Hematopoietic multipotent progenitor cell treated with erythropoietin and hydrocortisone succinate and interleukin-3 and kit ligand, for 17 days (in vitro differentiated cells): ENCODE measurements around the gene NUP54.

ENCODE experiments used
- DNase-seq: peaks from one replicate; pipeline ENCODE4 v3.0.0-alpha.2; 2015; ENCODE audit warnings: low spot score

The NUP54 gene

DNA sequence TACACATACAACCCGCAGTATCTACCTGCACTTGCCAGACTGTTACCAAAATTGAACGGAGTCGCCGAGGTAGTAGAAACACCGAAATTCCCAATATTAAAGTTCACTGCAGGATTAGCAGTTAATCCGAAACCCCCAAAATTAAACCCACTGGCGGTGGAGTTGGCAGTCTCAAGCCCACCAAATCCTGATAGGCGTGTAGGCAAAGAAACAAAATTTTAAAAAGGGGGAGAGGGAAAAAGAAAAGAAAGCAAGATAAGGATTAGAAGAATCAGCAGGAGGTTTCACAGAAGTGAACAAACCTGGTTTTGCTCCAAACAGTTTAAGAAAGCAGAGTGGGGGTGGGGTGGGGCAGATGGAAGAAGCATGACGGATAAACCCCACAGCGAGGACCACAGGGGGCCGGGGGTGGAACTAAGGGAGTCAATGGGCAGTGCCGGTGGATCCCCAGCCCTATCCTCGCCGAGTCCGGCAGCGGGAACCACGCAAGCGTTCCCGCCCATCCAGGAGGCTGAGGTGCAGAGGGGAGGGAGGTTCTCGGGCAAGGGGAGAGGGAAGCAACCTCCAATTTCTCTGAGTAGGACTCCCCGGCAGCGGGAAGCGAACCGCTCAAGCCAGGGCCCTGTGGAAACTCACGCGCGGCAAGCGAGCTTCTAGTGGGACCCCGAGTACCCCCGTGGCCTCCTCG is 599 bp downstream of the NUP54 start:
- DNase-seq, result no peak

- no peak for DNase-seq
Measured at GRCh38 chr4:76144546-76144945, 3.7 kb downstream of the NUP54 start.

GRCh38 chr4:76141241-76141640 is 7.0 kb downstream of the NUP54 start:
- DNase-seq, result no peak

DNA sequence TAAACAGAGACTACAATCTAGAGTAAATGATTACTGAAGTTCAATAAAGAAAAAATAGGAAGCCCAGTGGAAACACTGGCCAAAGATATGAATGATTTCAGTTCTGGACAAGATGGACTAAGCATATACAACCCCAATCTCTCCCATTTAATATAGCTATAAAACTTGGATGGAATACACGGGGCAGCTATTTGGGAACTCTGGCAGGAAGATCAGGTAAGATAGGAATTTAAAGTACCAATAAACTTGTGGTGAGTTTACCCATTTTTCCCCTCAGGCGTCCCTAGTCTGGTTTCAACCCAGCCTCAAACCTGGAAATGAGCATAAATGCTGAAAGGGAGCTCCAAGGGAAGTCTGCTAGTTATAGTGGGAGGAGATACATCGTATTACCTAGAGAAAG is 20.4 kb downstream of the NUP54 start:
- DNase-seq, result no peak

DNA sequence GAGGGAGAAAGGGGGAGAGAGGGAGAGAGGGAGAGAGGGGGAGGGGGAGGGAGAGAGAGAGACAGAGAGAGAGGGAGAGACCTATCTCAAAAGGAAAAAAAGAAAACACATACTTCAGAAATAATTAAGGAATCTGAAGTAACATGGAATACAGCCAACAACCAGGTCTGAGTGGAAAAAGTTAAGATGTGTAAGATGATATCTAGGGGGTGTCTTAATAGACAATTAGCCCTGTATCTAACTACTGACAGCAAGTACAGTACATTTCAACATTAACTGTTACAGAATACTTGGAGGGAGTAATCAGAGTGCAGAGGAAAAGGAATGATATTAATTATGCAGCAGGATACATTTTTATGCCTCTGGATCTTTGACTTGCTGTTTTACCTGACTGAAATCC is 22.4 kb downstream of the NUP54 start:
- DNase-seq, result no peak

DNA sequence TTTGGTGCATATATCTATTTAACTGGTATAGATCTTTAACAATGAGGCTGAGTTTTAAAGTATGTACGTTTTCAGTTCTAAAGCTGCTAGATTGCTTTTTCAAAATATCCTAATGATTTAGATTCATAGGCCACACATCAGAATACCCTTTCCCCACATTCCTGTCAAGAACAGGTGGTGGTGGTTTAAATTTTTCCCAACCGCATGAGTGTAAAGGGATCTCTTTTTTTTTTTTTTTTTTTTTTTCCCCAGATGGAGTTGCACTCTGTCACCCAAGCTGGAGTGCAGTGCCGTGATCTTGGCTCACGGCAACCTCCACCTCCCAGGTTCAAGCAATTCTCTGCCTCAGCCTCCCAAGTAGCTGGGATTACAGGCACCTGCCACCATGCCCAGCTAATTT is 28.0 kb downstream of the NUP54 start:
- no peak for DNase-seq

DNA sequence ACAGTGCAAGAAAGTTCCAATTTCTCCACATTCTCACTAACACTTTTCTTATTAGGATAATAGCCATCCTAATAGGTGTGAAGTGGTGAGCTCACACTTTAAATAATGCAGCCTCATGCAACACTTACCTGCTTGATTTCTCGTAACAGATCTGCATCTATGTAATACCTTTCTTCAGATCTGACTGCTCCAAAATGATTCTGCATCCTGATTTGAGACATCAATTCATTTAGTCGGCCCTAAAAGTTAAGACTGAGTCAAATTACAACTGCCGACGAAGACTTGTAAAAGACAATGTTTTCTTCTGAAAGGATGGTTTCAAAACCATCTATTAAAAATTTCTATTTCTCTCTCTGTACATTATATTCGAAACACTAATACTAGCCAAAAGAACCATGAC is 30.7 kb downstream of the NUP54 start:
- no peak for DNase-seq

DNA sequence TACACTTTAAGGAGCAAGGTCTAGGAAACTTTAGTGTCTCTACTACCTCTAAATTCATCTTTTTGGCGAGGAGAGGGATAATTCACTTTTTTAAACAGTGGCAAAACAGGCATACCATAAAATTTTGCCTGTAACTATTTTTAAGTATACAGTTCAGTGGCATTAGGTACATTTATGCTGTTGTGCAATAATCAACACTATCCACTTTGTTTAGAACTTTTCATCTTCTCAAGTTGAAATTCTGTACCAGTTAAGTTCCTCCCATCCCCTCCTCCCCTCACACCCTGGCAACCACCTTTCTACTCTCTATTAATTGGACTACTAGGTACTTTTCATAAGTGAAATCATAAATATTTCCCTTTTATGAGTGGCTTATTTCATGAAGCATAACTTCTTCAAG is 31.4 kb downstream of the NUP54 start:
- DNase-seq, result no peak

GRCh38 chr4:76108467-76109181 is 39.6 kb downstream of the NUP54 start:
- no peak for DNase-seq

GRCh38 chr4:76106442-76106841 is 41.8 kb downstream of the NUP54 start:
- DNase-seq, result no peak

DNA sequence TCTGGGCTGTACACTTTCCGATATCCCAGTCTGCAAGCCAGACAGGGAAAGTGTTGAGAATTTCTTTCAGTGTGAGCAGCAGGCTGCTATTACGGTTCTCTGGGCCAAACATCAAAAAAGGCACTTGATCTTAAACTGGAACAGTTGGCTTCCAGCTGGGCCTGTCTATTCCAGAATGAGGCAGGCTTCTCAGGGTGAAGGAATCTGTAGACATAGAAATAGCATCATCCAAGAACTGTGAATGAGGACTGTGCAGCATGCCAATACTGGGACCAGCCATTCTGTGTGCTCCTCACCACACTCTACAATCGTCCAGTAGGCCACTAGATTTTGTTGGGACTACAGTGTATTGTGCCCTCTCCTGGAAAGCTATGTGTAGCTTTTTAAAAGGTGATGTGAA is 42.5 kb downstream of the NUP54 start:
- DNase-seq, result no peak

DNA sequence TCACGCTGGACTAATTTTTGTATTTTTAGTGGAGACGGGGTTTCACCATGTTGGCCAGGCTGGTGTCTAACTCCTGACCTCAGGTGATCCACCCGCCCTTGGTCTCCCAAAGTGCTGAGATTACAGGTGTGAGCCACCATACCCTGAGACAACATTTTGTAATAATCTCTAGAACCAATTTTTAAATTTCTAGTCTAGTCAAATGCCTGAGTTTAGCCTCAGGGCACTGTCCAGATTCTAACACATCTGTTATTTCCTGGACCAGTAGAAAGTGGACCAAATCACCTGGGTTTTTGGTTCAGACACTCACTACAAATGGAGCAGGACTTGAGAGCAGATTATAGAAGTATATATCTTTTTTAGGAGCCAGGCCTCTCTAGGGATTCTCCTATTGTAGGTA is 52.1 kb downstream of the NUP54 start:
- no peak for DNase-seq

DNA sequence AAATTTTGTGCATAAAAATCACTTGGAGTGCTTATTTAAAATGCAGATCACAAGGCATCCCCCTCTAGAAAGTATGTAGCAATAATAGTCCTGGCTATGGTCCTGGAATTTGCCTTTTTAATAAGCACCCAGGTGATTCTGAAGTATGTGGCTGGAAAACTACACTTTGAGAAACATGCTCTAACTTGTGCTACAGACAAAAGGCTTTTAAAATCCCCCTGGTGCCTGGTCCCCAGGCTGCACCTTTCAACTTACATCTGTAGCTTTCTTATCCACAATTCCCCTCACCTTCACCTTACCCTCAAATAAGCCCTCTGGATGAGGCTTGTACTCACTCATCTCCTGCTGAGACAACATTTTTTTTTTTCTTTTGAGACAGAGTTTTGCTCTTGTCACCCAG is 52.6 kb downstream of the NUP54 start:
- no peak for DNase-seq

DNA sequence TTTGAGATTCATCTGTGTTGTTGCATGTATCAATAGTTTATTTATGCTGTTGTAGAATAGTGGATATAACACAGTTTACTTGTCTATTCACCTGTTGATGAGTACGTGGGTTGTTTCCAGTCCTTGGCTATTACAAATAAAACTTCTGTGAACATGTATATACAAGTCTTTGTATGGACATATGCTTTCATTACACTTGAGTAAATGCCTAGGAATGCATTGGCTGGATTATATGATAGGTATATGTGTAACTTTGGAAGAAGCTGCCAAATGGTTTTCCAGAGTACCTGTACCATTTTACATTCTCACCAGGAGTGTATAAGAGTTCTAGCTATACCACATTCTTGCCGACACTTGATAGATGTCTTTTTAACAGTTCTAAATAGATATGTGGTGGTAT is 57.1 kb downstream of the NUP54 start:
- no peak for DNase-seq

GRCh38 chr4:76090241-76090691 is 57.9 kb downstream of the NUP54 start:
- no peak for DNase-seq

DNA sequence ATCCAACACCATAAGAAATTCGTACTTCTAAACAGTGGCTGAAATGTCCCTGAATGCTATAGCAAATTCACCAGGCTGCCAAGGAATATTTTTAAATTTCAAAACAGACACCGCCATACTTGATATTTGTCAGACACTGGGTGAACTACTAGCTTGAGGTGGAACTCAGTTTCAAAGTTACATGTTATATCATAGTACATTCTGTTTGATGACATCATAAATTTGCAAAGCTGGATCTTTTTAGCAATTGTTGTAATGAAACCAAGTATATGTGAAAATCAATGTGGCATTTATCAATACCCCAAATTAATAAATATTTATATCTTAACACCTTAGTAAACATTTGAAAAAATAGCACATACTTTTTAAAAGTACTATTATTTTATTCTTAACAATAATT is 59.5 kb downstream of the NUP54 start:
- no peak for DNase-seq

- DNase-seq, result no peak
Measured at GRCh38 chr4:76087007-76087769, 61.0 kb downstream of the NUP54 start.

DNA sequence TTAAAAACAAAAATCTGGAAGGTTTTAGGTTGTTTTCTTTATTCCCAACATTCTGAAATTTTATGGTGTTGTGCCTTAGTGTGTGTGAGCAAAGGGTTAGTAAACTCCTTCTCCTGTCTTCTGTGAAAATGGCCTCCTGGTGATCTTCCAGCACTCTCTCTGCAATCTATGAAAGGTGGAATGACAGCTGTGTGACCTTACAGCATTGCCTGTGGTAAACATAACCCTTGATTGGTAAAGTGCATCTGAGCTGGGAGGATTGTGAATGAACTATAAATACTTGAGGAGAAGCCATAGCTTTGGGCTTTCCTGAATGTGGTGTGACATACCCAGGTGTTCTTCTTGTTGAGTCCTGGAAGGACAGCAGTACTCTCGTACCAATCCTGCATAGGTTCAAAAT is 63.7 kb downstream of the NUP54 start:
- no peak for DNase-seq

DNA sequence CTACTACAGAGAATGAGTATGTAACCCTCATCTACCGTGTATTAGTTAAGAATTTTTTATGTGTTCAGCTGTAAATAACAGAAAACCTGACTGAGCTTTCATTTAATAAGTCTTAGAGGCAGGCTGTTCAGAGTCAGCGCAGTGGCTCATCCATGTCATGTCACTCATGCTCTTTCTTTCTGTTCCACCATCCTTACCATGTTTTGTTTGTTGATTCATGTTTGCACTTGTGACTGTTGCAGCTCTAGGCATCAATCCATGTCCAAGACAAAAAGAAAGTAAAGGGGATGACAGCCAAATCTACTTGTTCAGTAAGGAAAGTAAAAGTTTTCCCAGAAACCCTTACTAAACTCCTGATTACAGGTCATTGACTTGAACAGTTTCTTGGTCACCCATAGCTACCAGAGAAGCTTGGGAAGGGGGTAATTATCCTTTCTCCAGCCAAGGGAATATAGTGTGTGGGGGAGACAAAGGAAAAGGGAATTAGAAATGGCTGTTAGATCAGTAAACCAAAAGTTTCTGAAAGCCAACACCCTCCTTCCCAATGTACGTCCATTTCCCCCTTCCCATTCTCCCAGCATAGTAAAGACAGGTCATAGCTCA is 64.7 kb downstream of the NUP54 start:
- DNase-seq, result no peak

DNA sequence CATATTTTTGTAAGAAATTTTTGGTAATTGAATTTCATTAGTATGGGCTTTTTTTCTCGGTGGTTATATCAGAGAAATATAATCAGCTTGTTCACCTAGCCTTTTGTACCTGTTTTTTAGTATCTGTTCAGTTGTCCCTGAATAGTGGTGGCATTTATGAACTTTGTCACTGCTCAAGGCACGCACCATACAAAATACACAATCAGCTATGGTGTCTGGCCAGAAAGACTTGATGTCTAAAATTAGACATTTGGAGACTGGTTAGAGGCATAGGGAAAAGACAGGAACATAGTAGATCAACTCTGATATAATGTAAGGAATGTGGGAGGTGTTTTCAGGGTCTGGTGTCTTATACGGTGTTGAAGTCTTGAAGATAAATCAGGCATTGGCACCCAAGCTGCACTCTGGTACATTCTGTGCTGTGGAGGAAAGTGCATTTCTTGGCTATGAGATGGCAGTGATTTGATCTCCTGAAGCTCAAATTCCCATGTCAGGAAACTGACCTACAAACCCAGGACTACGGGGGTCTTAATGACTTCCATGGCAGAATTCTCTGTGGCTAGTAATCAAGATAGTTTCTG is 70.1 kb downstream of the NUP54 start:
- no peak for DNase-seq

GRCh38 chr4:76074993-76075600 is 73.1 kb downstream of the NUP54 start:
- no peak for DNase-seq

- DNase-seq, result no peak
Measured at GRCh38 chr4:76074468-76074867, 73.7 kb downstream of the NUP54 start, which contains the start of gene ART3. ART3 (plus strand) TSS chr4:76074709; CDS start chr4:76075890, 1,181 bp downstream.
